ENCODE data around the gene EIF3B.
"Not testable (repeated sequence)": the region's sequence is repeated elsewhere in the genome, so short reads cannot be mapped to it uniquely, and the experiment has no call there.

EIF3B gene

DNA sequence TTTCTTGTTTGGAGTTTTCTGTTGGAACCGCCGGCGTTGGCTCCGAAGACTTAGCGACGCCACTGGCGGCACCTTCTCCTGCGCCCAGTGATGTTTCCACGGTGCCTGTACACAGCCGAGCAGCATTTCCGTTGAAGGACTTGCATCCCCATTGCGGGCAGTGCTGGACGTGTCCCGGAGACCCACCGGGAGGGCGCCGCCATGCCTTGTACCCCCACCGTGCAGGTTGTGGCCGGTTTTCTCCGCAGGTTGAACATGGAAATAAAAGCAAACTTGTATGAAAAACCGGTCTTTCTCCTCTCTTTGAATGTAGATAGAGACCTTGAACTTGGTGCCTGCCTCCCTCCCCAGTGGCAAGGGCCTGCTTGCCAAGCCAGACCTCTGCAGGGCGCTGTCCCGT is 25.8 kb downstream of the EIF3B start:
- Mint-ChIP-seq H3K4me1 (peaks cover 14% of the 10 kb centered on the region), H3K9me3 (no peaks in the 10 kb centered on the region), H3K36me3 (peaks cover 85% of the 10 kb centered on the region), H3K27me3 (no peaks in the 10 kb centered on the region), H3K27ac (no peak overlapping the region), H3K4me3 (no peak overlapping the region)
- ATAC-seq: no peak

DNA sequence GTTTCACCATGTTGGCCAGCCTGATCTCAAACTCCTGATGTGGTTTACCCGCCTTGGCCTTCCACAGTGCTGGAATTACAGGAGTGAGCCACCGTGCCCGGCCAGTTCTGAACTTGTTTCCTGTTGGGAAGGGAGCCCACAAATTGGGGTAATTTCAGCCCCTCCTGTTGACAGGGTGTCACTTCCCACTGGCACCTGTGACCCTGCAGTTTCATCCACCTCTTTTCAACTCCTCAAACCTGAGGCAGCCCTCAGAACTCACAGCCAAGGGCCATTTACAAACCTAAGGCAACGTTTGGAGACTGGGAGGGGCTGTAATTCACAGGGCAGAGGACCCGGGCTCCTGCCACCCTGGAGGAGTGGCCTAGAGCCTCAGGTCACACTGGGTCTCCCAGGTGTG is 26.6 kb downstream of the EIF3B start:
- Mint-ChIP-seq H3K4me3 (no peak overlapping the region), H3K9me3 (no peaks in the 10 kb centered on the region), H3K36me3 (peaks cover 77% of the 10 kb centered on the region)

DNA sequence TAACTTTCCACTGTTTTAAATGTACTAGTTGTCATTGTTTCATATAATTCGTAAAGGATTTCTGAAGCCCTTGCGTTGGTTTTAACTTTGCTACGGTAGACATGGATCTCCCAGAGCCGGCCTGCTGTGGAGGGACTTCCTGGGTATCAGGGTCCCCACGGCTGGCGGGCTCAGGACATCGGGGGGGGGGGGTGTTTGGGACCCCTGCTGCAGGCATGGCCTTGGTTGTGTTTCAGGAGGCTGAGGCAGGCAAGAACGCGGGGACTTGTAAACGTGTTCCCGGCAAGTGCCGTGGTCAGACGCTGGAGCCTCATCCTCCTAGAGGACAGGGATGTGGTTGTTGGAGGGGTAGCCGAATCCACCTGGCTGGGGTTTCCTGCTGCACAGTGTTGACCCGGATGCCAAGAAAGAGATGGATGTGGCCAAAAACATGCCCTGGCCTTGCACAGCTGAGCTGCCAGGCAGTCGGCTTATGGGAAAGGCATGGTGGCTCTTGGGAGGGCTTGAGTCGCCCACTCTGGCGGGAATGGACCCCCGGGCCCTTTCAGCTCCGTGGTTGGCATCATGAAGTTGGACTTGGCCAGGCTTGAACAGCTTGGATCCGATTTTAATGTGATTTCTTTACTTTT is 27.4 kb downstream of the EIF3B start:
- ATAC-seq: no peak
- peaks cover 9% of the 10 kb centered on the region for H3K4me1 Mint-ChIP-seq
- H3K4me3 Mint-ChIP-seq: no peak overlapping the region
- H3K36me3 Mint-ChIP-seq: peaks cover 69% of the 10 kb centered on the region
- no peaks in the 10 kb centered on the region for H3K9me3 Mint-ChIP-seq
- H3K27me3 Mint-ChIP-seq: no peaks in the 10 kb centered on the region
- no peak overlapping the region for H3K27ac Mint-ChIP-seq

More for the DNA sequence above, 26.6 kb downstream of the EIF3B start:
- no peak overlapping the region for H3K27ac Mint-ChIP-seq
- no peak for ATAC-seq
- H3K4me1 Mint-ChIP-seq: peaks cover 14% of the 10 kb centered on the region
- H3K27me3 Mint-ChIP-seq: no peaks in the 10 kb centered on the region

DNA sequence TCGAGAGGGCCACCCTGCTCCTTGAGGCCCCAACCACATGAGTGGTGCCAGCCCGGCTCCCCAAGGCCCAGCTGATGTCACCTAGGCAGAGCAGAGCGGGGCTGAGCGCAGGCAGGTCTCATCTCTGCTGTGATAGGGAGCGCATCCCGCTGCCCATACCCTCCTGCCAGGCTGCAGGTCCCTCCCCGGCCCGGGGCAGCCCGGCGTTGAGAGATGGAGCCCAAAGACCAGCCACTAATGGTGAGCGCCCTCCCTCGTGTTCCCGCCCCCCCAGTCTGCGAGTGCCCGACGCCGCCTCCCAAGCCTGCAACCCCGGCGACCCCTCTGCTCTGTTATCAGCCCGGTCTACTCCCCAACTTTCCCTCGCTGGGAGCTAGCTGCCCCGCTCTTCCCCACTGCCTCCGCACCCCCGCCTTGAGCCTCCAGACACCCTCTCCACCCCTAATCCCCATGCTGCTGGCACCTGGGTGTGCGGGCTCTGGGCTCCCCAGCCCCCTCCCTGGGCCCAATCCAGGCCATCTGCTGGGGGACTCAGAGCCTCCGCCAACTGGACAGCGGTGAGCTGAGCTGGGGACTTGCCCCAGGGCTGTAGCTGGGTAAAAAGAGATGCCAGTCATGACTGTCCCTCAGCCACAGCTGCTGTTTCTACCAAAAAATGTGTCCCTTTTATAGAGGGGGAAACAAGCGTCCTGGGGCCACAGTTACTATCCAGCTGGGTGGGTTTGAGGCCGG is 29.1 kb downstream of the EIF3B start:
- Mint-ChIP-seq H3K4me3 (no peak overlapping the region), H3K36me3 (peaks cover 55% of the 10 kb centered on the region), H3K27me3 (no peaks in the 10 kb centered on the region), H3K4me1 (peaks cover 5% of the 10 kb centered on the region), H3K27ac (no peak overlapping the region), H3K9me3 (no peaks in the 10 kb centered on the region)
- ATAC-seq: no peak

DNA sequence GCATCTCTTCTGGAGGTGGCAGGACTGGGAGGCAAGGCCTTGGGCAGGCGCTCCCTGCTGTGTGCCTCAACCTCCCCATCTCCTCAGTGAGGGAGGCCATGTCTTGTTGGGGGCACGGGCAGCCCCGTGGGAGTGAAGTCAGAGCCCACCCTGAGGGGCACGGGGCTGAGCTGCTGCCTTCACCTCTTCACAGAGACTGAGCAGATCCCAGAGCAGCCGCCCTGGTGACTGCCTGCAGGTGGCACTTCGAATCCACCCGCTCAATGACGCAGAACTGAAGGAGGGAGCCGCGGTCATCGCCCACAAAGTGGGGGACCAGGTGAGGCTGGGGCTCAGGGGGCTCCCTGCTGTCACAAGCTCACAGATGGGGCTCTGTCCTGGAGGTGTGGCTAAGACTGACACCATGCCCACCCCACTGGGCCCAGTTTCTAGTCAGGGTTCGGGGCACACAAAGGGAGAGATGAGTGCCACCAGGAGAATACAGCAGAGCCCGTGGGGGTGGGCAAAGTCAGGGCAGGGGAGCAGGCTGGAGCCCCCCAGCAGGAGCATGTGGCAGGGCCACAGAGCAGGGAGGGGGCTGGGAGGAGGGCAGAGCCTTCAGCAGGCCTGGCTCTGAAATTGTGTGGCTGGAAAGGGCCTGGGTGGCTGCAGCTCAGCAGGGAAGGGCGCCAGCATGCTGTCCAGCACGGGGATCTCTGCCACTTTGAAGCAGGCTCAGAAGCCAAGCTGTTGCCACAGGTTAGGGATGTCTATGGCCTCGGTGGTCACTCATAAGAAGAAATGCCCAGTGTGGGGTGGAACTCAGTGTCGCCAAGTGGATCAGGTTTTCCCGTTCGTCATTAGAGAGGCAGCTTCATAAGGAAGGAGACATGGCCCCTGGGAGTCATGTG is 30.0 kb downstream of the EIF3B start:
- no peak overlapping the region for H3K4me3 Mint-ChIP-seq
- peaks cover 5% of the 10 kb centered on the region for H3K4me1 Mint-ChIP-seq
- ATAC-seq: peak; percentile 24
- H3K27ac Mint-ChIP-seq: no peak overlapping the region
- no peaks in the 10 kb centered on the region for H3K9me3 Mint-ChIP-seq
- H3K36me3 Mint-ChIP-seq: peaks cover 46% of the 10 kb centered on the region
- H3K27me3 Mint-ChIP-seq: no peaks in the 10 kb centered on the region

DNA sequence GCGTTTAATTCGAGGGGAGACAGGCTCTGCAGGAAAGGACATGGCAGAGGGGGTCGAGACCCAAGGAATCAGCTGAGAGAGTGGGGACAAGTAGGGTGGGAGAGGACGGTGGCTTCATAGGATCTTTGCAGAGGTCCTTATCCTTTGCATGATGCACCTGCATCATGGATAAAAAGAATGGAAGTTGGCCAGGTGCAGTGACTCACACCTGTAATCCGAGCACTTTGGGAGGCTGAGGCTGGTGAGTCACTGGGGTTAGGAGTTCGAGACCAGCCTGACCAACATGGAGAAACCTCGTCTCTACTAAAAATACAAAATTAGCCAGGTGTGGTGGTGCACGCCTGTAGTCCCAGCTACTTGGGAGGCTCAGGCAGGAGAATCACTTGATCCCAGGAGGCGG is 31.5 kb downstream of the EIF3B start:
- H3K27me3 Mint-ChIP-seq, H3K27ac Mint-ChIP-seq, H3K9me3 Mint-ChIP-seq, H3K4me3 Mint-ChIP-seq, ATAC-seq, H3K4me1 Mint-ChIP-seq: not testable (repeated sequence)
- peaks cover 31% of the 10 kb centered on the region for H3K36me3 Mint-ChIP-seq

DNA sequence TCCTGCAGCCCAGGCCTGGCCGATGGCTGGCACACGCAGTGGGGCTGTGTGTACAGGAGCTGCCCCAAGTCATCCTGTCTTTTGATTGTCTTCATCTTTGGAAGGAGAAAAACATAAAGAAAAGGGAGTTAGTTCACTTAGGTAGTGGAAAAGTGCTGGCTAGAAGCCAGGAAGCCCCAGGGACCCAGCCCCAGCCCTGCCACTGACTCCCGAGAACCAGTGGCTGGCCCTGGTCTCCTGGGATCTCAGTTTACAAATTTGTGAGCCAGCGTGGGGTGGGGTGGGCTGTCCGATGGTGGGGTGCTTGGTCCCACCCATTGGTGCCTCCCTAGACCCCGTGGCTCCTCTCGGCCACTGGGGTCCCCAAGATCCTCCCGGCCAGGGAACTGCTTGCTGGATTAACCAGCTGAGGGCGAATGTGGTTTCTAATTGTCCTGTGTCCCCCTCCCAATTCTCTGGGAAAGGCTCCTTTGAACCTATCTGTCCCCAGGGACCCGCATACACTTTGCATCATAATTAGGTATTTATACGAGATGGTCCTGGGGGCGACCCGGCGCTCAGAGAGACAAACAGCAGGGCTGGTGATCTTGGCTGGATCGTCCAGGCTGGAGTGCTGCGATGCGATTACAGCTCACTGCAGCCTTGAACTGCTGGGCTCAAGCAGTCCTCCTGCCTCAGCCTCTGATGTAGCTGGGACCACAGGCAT is 32.5 kb downstream of the EIF3B start:
- Mint-ChIP-seq H3K4me1 (peaks cover 5% of the 10 kb centered on the region), H3K27me3 (no peaks in the 10 kb centered on the region), H3K4me3 (no peak overlapping the region), H3K9me3 (no peaks in the 10 kb centered on the region), H3K27ac (no peak overlapping the region), H3K36me3 (peaks cover 21% of the 10 kb centered on the region)
- ATAC-seq: no peak

DNA sequence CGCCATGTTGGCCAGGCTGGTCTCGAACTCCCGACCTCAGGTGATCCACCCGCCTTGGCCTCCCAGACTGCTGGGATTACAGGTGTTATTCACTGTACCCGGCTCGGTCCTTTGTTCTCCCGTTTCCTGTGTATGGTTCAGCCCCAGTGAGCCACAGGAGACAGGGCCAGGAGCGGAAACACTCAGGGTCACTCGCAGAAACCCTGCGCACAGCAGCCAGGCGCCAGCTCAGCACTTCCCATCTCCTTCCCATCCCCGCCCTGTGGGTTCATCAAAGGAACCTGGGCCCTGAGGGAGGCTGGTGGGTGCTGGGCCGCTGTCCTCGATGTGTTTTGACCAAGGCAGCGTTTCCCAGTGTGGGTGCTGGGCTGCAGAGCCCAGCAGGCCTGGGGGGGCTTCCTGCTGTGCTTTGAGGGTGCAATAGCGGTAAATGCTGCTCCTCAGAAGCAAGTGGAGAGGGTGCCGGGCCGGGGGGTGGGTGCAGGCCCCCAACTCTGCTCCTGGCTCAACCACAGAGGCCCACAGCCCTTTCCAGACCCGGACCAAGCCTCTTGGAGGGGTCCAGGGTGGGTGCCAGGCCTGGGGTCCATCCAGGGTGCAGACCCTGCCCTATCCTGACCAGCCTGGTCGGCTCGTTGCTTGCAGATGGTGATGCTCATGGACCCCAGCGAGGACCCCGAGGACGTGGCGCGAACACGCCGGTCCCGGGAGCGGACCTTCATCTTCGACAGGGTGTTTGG is 33.4 kb downstream of the EIF3B start:
- Mint-ChIP-seq H3K27me3 (no peaks in the 10 kb centered on the region), H3K4me3 (no peak overlapping the region)
- ATAC-seq: no peak

DNA sequence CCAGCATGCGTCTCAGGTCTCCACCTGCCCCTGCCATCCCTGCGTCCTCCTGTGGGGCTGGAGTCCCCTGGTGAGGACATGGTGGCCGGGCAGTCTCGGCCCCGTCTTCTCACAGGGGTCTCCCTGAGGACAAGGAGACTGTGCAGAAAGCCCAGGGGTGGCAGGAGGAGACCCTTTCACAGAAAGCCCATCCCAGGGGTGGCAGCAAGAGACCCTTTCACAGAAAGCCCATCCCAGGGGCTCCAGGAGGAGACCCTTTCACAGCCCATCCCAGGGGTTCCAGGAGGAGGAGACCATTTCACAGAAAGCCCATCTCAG is 34.0 kb downstream of the EIF3B start:
- no peak overlapping the region for H3K4me3 Mint-ChIP-seq
- no peak for ATAC-seq
- H3K36me3 Mint-ChIP-seq: peaks cover 14% of the 10 kb centered on the region
- no peaks in the 10 kb centered on the region for H3K27me3 Mint-ChIP-seq
- no peak overlapping the region for H3K27ac Mint-ChIP-seq
- H3K9me3 Mint-ChIP-seq: no peaks in the 10 kb centered on the region
- H3K4me1 Mint-ChIP-seq: peaks cover 12% of the 10 kb centered on the region

More for the DNA sequence above, 33.4 kb downstream of the EIF3B start:
- no peak overlapping the region for H3K27ac Mint-ChIP-seq
- H3K36me3 Mint-ChIP-seq: peaks cover 14% of the 10 kb centered on the region
- H3K9me3 Mint-ChIP-seq: no peaks in the 10 kb centered on the region
- peaks cover 7% of the 10 kb centered on the region for H3K4me1 Mint-ChIP-seq

DNA sequence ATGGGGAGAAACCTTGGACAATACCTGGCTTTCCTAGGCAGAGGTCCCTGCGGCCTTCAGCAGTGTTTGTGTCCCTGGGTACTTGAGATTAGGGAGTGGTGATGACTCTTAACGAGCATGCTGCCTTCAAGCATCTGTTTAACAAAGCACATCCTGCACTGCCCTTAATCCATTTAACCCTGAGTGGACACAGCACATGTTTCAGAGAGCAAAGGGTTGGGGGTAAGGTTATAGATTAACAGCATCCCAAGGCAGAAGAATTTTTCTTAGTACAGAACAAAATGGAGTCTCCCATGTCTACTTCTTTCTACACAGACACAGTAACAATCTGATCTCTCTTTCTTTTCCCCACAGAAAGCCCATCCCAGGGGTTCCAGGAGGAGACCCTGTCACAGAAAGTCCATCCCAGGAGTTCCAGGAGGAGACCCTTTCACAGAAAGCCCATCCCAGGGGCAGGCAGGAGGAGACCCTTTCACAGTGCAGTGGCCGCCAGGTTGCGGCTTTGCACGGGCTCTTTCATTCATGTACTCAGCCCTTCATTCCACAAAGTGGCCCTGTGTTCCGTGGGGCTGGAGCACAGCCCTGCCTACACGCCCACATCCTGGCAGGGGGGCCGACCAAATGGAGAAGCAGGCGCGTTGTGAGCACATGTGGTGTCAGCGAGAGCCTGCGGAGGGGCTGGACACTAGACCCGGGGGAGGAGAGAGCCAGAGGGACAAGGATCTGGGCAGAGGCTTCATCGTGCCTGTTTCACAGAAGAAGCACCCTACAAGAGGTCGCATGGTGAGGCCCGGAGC is 35.6 kb downstream of the EIF3B start:
- not testable (repeated sequence) for H3K4me1 Mint-ChIP-seq, H3K27ac Mint-ChIP-seq, H3K36me3 Mint-ChIP-seq, H3K4me3 Mint-ChIP-seq, H3K27me3 Mint-ChIP-seq, ATAC-seq, H3K9me3 Mint-ChIP-seq

DNA sequence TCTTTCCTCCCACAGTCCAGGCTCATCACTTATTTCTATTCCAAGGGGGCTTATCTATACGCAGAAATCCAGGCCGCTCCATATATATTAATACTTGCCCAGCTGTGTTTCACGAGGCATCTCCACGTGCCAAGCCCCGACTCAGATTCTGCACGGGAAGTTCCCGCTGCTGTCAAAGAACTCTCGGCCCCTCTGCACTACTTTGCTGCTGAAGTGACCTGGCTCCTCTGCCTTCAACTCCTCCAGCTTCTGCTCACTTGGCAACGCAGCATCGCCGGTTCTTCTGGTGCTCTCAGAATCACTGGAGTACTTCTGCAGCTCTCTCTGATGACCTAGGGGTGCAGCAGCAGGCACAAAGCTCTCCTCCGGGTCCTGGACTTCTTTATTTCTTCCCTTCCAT is 39.1 kb downstream of the EIF3B start:
- Mint-ChIP-seq H3K4me3 (no peak overlapping the region), H3K27me3 (no peaks in the 10 kb centered on the region), H3K36me3 (no peaks in the 10 kb centered on the region), H3K27ac (peak overlapping the region; percentile 67), H3K4me1 (peaks cover 9% of the 10 kb centered on the region), H3K9me3 (peaks cover 3% of the 10 kb centered on the region)
- no peak for ATAC-seq

DNA sequence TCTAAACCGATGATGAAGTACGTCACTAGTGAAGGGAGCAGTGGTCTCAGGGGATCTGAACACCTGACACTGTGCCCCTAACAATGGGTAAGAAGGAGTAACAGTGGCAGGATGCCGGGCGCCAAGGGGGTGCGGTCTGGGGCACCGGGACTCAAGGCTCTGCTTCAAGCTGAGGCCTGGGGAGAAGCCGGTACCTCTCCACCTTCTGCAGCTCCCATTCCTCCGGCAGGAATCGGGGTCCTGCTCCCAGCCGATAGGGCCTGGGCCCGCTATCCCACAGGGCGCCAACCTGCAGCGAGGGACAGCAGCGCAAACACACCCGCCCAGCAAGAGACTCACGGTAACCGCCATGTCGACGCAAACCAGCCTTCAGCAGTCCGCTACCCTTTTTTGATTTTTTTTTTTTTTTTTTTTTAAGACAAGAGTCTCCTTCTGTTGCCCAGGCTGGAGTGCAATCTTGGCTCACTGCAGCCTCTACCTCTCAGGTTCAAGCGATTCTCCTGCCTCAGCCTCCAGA is 40.0 kb downstream of the EIF3B start:
- H3K27ac Mint-ChIP-seq: no peak overlapping the region
- no peaks in the 10 kb centered on the region for H3K27me3 Mint-ChIP-seq
- peaks cover 3% of the 10 kb centered on the region for H3K9me3 Mint-ChIP-seq
- ATAC-seq: no peak
- peaks cover 12% of the 10 kb centered on the region for H3K4me1 Mint-ChIP-seq
- no peak overlapping the region for H3K4me3 Mint-ChIP-seq
- H3K36me3 Mint-ChIP-seq: no peaks in the 10 kb centered on the region

DNA sequence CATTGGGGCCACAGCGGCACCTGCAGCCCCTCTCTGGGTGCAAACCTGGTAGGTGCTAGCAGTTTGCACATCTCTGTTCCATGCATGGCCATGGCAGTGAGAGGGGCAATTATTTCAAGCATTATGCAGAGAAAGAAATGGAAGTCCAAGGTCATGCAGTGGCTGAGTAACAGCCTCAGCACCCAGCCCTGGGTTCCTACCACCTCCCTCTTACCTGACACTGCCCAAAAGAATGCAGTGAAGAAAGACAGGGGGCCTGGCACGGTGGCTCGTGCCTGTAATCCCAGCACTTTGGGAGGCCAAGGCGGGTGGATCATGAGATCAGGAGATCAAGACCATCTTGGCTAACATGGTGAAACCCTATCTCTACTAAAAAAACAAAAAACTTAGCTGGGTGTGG is 43.9 kb downstream of the EIF3B start:
- ATAC-seq: no peak
- no peaks in the 10 kb centered on the region for H3K36me3 Mint-ChIP-seq
- H3K4me3 Mint-ChIP-seq: no peak overlapping the region
- peaks cover 16% of the 10 kb centered on the region for H3K4me1 Mint-ChIP-seq
- no peaks in the 10 kb centered on the region for H3K27me3 Mint-ChIP-seq
- peaks cover 3% of the 10 kb centered on the region for H3K9me3 Mint-ChIP-seq
- H3K27ac Mint-ChIP-seq: no peak overlapping the region
